HG02798 (cell line): ENCODE measurements around the gene SLC35F6.
"Not testable (repeated sequence)": the region's sequence is repeated elsewhere in the genome, so short reads cannot be mapped to it uniquely, and the experiment has no call there.

Experiments
- ATAC-seq: cut with Tn5 transposase; IDR thresholded peaks from one replicate; pipeline ENCODE4 v1.9.1; 2021; ENCODE audit warnings: mild to moderate bottlenecking; ENCODE audit not compliant: unreplicated experiment, poor library complexity

The SLC35F6 gene

GRCh38 chr2:26778507-26778906, 14.4 kb downstream of the SLC35F6 start:
- ATAC-seq = no peak

DNA sequence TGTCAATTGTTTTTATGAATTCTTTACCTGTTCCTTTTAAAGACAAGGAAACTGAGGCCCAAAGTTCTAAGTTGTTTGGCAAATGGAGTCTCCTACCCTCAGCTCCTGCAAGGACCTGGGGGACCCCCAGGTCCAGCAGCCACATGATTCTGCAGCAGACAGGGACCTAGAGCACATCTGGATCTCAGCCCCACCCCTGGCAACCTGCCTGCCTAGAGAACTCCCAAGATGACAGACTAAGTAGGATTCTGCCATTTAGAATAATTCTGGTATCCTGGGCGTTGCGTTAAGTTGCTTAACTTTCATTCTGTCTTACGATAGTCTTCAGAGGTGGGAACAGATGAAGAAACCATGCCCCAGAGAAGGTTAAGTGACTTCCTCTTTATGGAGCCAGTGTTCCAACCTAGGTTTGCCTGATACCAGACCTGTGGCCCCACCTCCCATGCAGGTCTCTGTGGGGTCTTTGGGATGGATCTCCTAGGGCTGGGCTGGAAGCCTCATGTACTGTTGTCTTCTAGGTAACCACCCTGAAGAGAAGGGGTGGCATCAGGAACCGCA, 16.2 kb downstream of the SLC35F6 start:
- no peak for ATAC-seq

GRCh38 chr2:26782876-26783704, 19.0 kb downstream of the SLC35F6 start:
- no peak for ATAC-seq

GRCh38 chr2:26784570-26785234, 20.6 kb downstream of the SLC35F6 start:
- no peak for ATAC-seq

- ATAC-seq = peak; percentile 99
These were observed 21.5 kb downstream of the SLC35F6 start, which contains the start of gene CENPA for GRCh38 chr2:26785431-26786206. TSS of gene CENPA (plus strand) at chr2:26786056. CDS start at chr2:26786197, 141 bp downstream.

GRCh38 chr2:26786207-26787028, 22.3 kb downstream of the SLC35F6 start:
- peak; percentile 8 for ATAC-seq

- no peak for ATAC-seq
These were observed 28.6 kb downstream of the SLC35F6 start for GRCh38 chr2:26792720-26793119.

DNA sequence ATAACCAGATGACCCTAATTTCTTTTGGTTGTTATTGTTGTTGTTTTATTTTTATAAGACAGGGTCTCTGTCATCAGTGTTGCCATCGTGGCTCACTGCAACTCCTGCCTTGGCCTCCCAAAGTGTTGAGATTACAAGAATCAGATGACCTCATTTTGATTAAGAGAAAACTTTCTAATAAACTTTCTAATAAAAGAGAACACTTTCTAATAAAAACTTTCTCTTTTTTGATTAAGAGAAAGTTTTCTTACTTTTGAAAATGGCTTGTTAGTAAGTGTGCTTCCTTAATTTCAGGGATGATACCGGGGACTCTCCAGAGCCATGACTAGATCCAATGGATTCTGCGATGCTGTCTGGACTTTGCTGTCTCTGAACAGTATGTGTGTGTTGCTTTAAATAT, 29.4 kb downstream of the SLC35F6 start:
- no peak for ATAC-seq

GRCh38 chr2:26795135-26795534, 31.1 kb downstream of the SLC35F6 start:
- ATAC-seq = not testable (repeated sequence)

GRCh38 chr2:26801328-26801727, 37.2 kb downstream of the SLC35F6 start:
- ATAC-seq = no peak

GRCh38 chr2:26801796-26802195, 37.7 kb downstream of the SLC35F6 start:
- no peak for ATAC-seq

DNA sequence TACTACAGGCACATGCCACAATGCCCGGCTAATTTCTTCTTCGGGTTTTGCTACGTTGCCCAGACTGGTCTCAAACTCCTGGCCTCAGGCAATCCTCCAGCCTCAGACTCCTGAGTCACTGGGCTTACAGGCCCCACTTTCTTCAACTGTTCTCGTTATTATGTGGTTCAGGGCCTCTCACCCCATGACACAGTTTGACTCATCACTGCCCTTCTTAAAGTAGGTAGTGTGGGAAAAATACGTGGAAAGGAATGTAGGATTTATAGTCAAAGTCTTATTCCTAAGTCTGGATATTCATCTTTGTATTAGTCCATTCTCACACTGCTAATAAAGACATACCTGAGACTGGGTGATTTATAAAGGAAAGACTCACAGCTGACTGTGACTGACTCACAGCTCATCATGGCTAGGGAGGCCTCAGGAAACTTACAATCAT, 41.2 kb downstream of the SLC35F6 start:
- ATAC-seq = no peak

DNA sequence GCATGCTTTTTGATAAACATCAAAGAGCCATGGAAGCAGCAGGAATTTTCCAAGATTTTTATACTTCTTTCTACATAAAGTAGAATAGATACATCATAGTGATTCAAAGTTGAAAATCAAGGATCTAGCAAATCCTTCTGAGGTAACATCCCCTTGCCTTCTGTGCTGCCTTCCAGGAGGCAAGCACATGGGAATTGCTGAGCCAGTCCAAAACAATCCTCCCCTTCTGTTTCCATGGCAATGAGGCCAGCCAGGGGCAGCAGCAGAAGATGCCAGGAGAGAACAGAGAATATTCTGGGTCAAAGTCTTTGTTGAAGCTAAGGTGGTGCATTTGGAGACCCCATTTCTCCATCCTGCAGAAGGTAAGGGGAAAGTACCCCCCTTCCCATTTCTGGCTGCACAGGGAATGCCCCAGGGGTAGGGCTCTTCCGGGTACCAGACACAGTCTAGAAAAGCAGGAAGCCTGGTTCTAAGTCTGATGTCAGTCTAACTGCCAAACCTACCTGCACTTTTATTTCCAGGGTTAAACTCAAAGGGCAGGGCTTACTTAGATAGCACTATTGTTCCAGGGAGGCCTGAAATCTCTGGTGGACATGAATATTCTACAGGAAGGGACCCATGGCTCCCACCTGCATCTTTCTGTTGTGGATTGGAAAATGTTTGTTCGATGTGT, 43.8 kb downstream of the SLC35F6 start:
- no peak for ATAC-seq

- no peak for ATAC-seq
These were observed 45.1 kb downstream of the SLC35F6 start for GRCh38 chr2:26809211-26809610.

DNA sequence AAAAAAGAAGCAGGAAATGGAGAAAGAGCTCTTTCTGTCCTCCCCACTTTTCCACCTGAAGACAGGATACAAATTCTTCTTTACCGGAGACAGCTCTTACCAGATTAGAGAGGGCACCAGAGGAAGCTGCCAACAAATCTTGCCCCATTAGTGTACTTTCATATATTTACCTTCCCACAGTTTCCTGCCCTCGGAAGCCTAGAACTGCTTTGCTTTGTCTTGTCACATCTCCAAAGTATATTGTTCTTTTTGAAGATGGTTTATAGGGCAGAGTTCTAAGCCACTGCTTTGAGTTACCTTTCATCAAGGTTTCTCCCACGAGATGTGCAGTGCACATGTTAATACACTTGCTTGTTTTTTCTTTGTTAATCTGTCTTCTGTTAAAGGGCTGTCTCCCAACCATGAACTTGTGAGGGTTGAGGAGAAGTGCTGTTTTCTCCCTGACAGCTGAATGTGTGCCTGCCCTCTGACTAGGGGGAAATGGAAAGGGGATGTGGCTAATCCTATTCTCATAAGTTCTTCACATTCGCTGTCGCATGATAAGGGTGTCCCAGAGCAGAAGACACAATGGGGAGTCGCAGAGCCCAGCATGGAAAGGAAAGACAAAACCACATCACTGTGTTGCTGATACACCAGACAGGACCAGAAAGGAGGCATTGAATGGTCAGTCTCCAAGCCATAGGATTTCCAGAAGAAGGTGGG, 45.9 kb downstream of the SLC35F6 start:
- ATAC-seq = no peak

- ATAC-seq = no peak
These were observed 47.2 kb downstream of the SLC35F6 start for GRCh38 chr2:26811261-26811660.

DNA sequence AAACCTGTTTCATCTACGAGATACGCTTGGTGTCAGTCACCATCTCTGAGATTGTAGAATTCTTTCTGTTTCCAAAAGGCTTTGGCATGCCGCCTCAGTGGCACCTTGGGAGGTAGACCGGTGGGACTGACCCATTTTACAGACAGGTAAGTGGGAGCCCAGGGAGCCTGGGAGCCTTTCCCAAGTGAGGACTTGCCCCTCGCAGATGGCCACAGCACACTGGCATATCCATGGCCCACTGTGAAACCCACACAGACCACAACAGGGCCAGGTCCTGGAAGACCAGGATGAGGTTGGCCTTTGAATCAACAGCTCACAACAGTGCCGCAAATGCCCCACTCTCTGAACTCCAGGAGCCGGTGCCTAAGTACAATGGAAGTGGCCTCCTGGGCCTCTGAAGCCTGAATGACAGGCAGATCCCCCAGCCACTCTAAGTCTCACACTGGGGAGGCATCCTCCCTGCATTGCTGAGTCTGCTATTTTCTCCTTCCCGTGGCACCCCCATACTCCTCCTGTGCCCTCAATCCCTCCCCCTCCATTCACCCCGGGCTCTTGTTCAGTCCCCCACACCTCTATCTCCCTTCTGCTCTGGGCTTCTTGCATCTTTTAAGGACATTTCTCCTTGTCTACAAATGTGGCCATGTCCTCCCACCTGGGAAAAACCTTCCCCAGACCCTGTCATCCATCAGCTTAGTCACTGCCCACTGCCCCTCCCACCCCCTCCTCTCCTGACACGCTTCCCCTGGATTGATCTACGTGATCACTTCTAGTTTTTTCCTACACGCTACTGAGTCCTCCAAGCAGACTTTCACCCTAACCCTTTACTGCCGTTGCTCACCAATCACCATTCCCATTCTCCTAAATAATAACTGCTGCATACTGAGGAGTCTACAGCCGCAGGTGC, 48.0 kb downstream of the SLC35F6 start:
- ATAC-seq = no peak

GRCh38 chr2:26812731-26813130, 48.6 kb downstream of the SLC35F6 start:
- ATAC-seq = no peak
